SK-N-SH (cell line): ENCODE measurements around the gene PCK1. TPM values are rescaled to one million over a fixed set of nuclear protein-coding genes. Genes with fewer than 3 reads are reported as not detected.

Experiments
- CTCF ChIA-PET: fragments of 300-600, 350-600 bp; formaldehyde crosslinking; extraction: SDS; loops from one replicate; lab custom pipeline; 2021; lab: Yijun Ruan, JAX
- POLR2A ChIA-PET: fragments of 350-600 bp; sonication (Branson Sonifier 250); formaldehyde crosslinking; extraction: SDS; loops from one replicate; lab custom pipeline; 2020; ENCODE audit warnings: antibody characterized with exemption, inconsistent platforms; lab: Yijun Ruan, JAX
- DNase-seq: peaks from one replicate; pipeline ENCODE4 v3.0.0; 2012
- H2AFZ ChIP-seq: fragments of 200-600 bp; sonication (generic); 2 replicates; pipeline ENCODE4 v1.8.1; 2016; ENCODE audit warnings: antibody characterized with exemption, mild to moderate bottlenecking, low read depth
- H3F3A ChIP-seq: fragments of 200-600 bp; sonication (generic); replicated peaks from 2 replicates; pipeline ENCODE3; 2016; ENCODE audit warnings: antibody characterized with exemption, mild to moderate bottlenecking; ENCODE audit not compliant: insufficient read depth
- H3K27ac ChIP-seq, 2 experiments: fragments of 200-500 bp in 1 of 2; fragments of 200-600 bp in 1 of 2; sonication (Bioruptor generic) in 1 of 2; sonication (generic), shearing (Covaris generic) in 1 of 2; 2 replicates each; pipeline versions ENCODE4 v1.5.1 to v1.6.1; 2014 to 2016; ENCODE audit warnings: low read depth in 2 of 2, inconsistent platforms in 1 of 2, low read length in 1 of 2, mild to moderate bottlenecking in 1 of 2, mixed read lengths in 1 of 2
- H3K27me3 ChIP-seq: fragments of 200-600 bp; sonication (generic), shearing (Covaris generic); 2 replicates; pipeline ENCODE4 v1.6.1; 2016; ENCODE audit warnings: mixed run types; ENCODE audit not compliant: insufficient read depth
- H3K36me3 ChIP-seq, 2 experiments: fragments of 200-500 bp in 1 of 2; fragments of 200-600 bp in 1 of 2; sonication (Bioruptor generic) in 1 of 2; sonication (generic) in 1 of 2; replicated peaks in 1 of 2; 2 replicates each; pipeline versions ENCODE3 to v1.5.1; 2014 to 2016; ENCODE audit warnings: low read length in 1 of 2, mild to moderate bottlenecking in 1 of 2; ENCODE audit not compliant: insufficient read depth in 2 of 2, control insufficient read depth in 1 of 2
- H3K4me1 ChIP-seq, 2 experiments: fragments of 200-500 bp in 1 of 2; fragments of 200-600 bp in 1 of 2; sonication (Bioruptor generic) in 1 of 2; sonication (generic), shearing (Covaris generic) in 1 of 2; 2 replicates each; pipeline versions ENCODE4 v1.5.1 to v1.6.1; 2014 to 2016; ENCODE audit warnings: low read depth in 1 of 2, low read length in 1 of 2, mixed run types in 1 of 2; ENCODE audit not compliant: insufficient read depth in 2 of 2, control insufficient read depth in 1 of 2
- H3K4me2 ChIP-seq: fragments of 200-600 bp; sonication (generic), shearing (Covaris generic); 2 replicates; pipeline ENCODE4 v1.6.1; 2017; ENCODE audit warnings: mixed run types
- H3K4me3 ChIP-seq, 2 experiments: fragments of 200-500 bp in 1 of 2; fragments of 200-600 bp in 1 of 2; sonication (Bioruptor generic) in 1 of 2; sonication (generic), shearing (Covaris generic) in 1 of 2; 2 replicates each; pipeline versions ENCODE4 v1.5.1 to v1.8.1; 2014 to 2016; ENCODE audit warnings: low read depth in 2 of 2, inconsistent platforms in 1 of 2, low read length in 1 of 2, mild to moderate bottlenecking in 1 of 2, mixed read lengths in 1 of 2, moderate library complexity in 1 of 2
- H3K79me2 ChIP-seq: fragments of 200-600 bp; sonication (generic); 2 replicates; pipeline ENCODE4 v1.8.1; 2017; ENCODE audit warnings: mild to moderate bottlenecking; ENCODE audit not compliant: insufficient read depth
- H3K9ac ChIP-seq: fragments of 200-600 bp; sonication (generic); 2 replicates; pipeline ENCODE4 v1.6.1; 2017; ENCODE audit warnings: mixed run types
- H3K9me2 ChIP-seq: fragments of 200-600 bp; sonication (generic); 2 replicates; pipeline ENCODE4 v1.6.1; 2017; ENCODE audit warnings: mixed run types
- H3K9me3 ChIP-seq: fragments of 200-600 bp; sonication (generic); 2 replicates; pipeline ENCODE4 v1.6.1; 2017; ENCODE audit warnings: mixed run types, mild to moderate bottlenecking, moderate library complexity
- H4K20me1 ChIP-seq: fragments of 200-600 bp; sonication (generic); 2 replicates; pipeline ENCODE4 v1.6.1; 2017; ENCODE audit warnings: mild to moderate bottlenecking, mixed run types; ENCODE audit not compliant: insufficient read depth
- EZH2phosphoT487 ChIP-seq: fragments of 200-600 bp; sonication (generic); IDR thresholded peaks from 2 replicates; pipeline ENCODE4 v1.6.1; 2017; ENCODE audit warnings: low read depth, mixed run types, mild to moderate bottlenecking, antibody characterized with exemption, moderate library complexity, borderline replicate concordance
- FOSL2 ChIP-seq: IDR thresholded peaks from 2 replicates; pipeline ENCODE4 v1.4.0; 2012; ENCODE audit warnings: low read depth, mild to moderate bottlenecking, moderate library complexity, borderline replicate concordance
- GABPA ChIP-seq: IDR thresholded peaks from 2 replicates; pipeline ENCODE4 v1.4.0; 2012; ENCODE audit warnings: low read depth, mild to moderate bottlenecking
- IRF3 ChIP-seq: fragments of 150-350 bp; IDR thresholded peaks from 2 replicates; pipeline ENCODE4 v1.6.1; 2016; ENCODE audit warnings: mild to moderate bottlenecking, low read depth, low read length
- MEF2A ChIP-seq: IDR thresholded peaks from 2 replicates; pipeline ENCODE4 v1.4.0; 2012; ENCODE audit warnings: low read depth, borderline replicate concordance
- NFIC ChIP-seq: IDR thresholded peaks from 2 replicates; pipeline ENCODE4 v1.4.0; 2012; ENCODE audit warnings: borderline replicate concordance
- NRF1 ChIP-seq: IDR thresholded peaks from 2 replicates; pipeline ENCODE4 v1.6.1; 2012; ENCODE audit warnings: low read depth, mild to moderate bottlenecking, low read length
- POLR2AphosphoS5 ChIP-seq: IDR thresholded peaks from 2 replicates; pipeline ENCODE4 v1.6.1; 2012; ENCODE audit warnings: low read depth, low read length
- RCOR1 ChIP-seq: fragments of 150-350 bp; IDR thresholded peaks from 2 replicates; pipeline ENCODE4 v1.6.1; 2017; ENCODE audit warnings: antibody characterized with exemption, low read length
- REST ChIP-seq: IDR thresholded peaks from 2 replicates; pipeline ENCODE4 v1.6.1; 2012; ENCODE audit warnings: mild to moderate bottlenecking, low read depth, low read length, moderate library complexity
- RXRA ChIP-seq: IDR thresholded peaks from 2 replicates; pipeline ENCODE4 v1.4.0; 2012; ENCODE audit warnings: low read depth, mild to moderate bottlenecking, borderline replicate concordance
- SMC3 ChIP-seq: IDR thresholded peaks from 2 replicates; pipeline ENCODE4 v1.6.1; 2012; ENCODE audit warnings: low read depth, low read length, improper control_type of control experiment
- TAF1 ChIP-seq: IDR thresholded peaks from 2 replicates; pipeline ENCODE4 v1.6.1; 2012; ENCODE audit warnings: low read depth, mild to moderate bottlenecking, low read length, moderate library complexity, borderline replicate concordance
- TEAD4 ChIP-seq: IDR thresholded peaks from 2 replicates; pipeline ENCODE4 v1.4.0; 2012; ENCODE audit warnings: mild to moderate bottlenecking, borderline replicate concordance; ENCODE audit not compliant: insufficient read depth
- USF2 ChIP-seq: fragments of 150-350 bp; IDR thresholded peaks from 2 replicates; pipeline ENCODE4 v1.6.1; 2017; ENCODE audit warnings: antibody characterized with exemption, low read length, low read depth, borderline replicate concordance
- YY1 ChIP-seq: IDR thresholded peaks from 2 replicates; pipeline ENCODE4 v1.4.0; 2012; ENCODE audit warnings: low read depth, mild to moderate bottlenecking
- WGBS: methylation state at CpG from one replicate; pipeline ENCODE4 v1.1.6; 2017; ENCODE audit warnings: low lambda C conversion rate; 5-methylcytosine and 5-hydroxymethylcytosine counted together
- polyA plus RNA-seq, 3 experiments: library from polyadenylated mRNA; depleted of rRNA; stranded (reverse); fragments of >200 nt; gene quantifications; 2 replicates each; pipeline ENCODE4 v1.2.3, GENCODE V29; 2012

PCK1 gene
- polyA plus RNA-seq, 1 of the 3 experiments (the other 2 are of a cell fraction), result not detected

GRCh38 chr20:57605045-57605444 is 44.1 kb downstream of the PCK1 start:
- 73% methylated on average over 5 of the region's 5 CpGs for WGBS
- no peaks in the 10 kb centered on the region for H3F3A ChIP-seq
- no peak overlapping the region for H3K4me3 ChIP-seq
- no peak for DNase-seq
- H3K36me3 ChIP-seq, result no peaks in the 10 kb centered on the region
- H3K27ac ChIP-seq, result no peak overlapping the region
- H3K79me2 ChIP-seq, result no peaks in the 10 kb centered on the region
- TF ChIP-seq EZH2phosphoT487 (no peak), IRF3 (no peak), TEAD4 (no peak), SMC3 (no peak), FOSL2 (no peak), USF2 (no peak), RCOR1 (no peak), POLR2AphosphoS5 (no peak), REST (no peak)
- CTCF ChIA-PET, result interaction anchor here (0.6 to 0.8 kb wide), 4 partner anchors 9 to 575 kb away, joined by 3 read pairs; no protein-coding TSS in a partner anchor
- POLR2A ChIA-PET, result no interaction called here
- H3K27me3 ChIP-seq, result no peaks in the 10 kb centered on the region; the same call in 1 of the 2 replicates
- H3K9me3 ChIP-seq, result no peaks in the 10 kb centered on the region
- H3K9me2 ChIP-seq, result no peaks in the 10 kb centered on the region
- no peaks in the 10 kb centered on the region for H4K20me1 ChIP-seq
- no peak overlapping the region for H2AFZ ChIP-seq
- H3K9ac ChIP-seq, result no peak overlapping the region
- H3K4me2 ChIP-seq, result no peak overlapping the region
- no peaks in the 10 kb centered on the region for H3K4me1 ChIP-seq

GRCh38 chr20:57605878-57606277 is 45.0 kb downstream of the PCK1 start:
- H3F3A ChIP-seq, result no peaks in the 10 kb centered on the region
- H3K9me2 ChIP-seq, result no peaks in the 10 kb centered on the region
- no peaks in the 10 kb centered on the region for H3K4me1 ChIP-seq
- no peak overlapping the region for H3K9ac ChIP-seq
- H3K27ac ChIP-seq, result no peak overlapping the region
- H2AFZ ChIP-seq, result no peak overlapping the region
- no peak overlapping the region for H3K4me3 ChIP-seq
- no peak overlapping the region for H3K4me2 ChIP-seq
- no peaks in the 10 kb centered on the region for H3K36me3 ChIP-seq
- no peak for DNase-seq
- no peaks in the 10 kb centered on the region for H4K20me1 ChIP-seq
- no peaks in the 10 kb centered on the region; the same call in 1 of the 2 replicates for H3K27me3 ChIP-seq
- WGBS, result 47% methylated on average over 5 of the region's 5 CpGs
- ChIA-PET POLR2A (no interaction called here), CTCF (interaction anchor here (1.5 to 2.5 kb wide), 3 partner anchors 8 to 604 kb away, joined by 5 to 25 read pairs (median 10); no protein-coding TSS in a partner anchor)
- no peaks in the 10 kb centered on the region for H3K79me2 ChIP-seq
- H3K9me3 ChIP-seq, result no peaks in the 10 kb centered on the region
- TF ChIP-seq YY1 (no peak), NFIC (no peak), NRF1 (no peak), SMC3 (no peak), REST (no peak), MEF2A (no peak), GABPA (no peak), RXRA (no peak), USF2 (no peak), TAF1 (no peak)
